Mesothelial cell of epicardium (in vitro differentiated cells): ENCODE results near the gene EVI5L. TPM values are rescaled to one million over a fixed set of nuclear protein-coding genes. Genes with fewer than 3 reads are reported as not detected.

Source experiments
- DNase-seq, 2 experiments: peaks; one replicate each; pipeline ENCODE4 v3.0.0; 2021; ENCODE audit warnings: low spot score in 2 of 2; ENCODE audit not compliant: unreplicated experiment in 2 of 2
- H3K27ac Mint-ChIP-seq: 2 replicates; pipeline ENCODE4 v1.8.0; 2021; ENCODE audit warnings: mixed read lengths
- H3K27me3 Mint-ChIP-seq: 2 replicates; pipeline ENCODE4 v1.8.0; 2021; ENCODE audit warnings: low read depth, mixed read lengths
- H3K36me3 Mint-ChIP-seq: 2 replicates; pipeline ENCODE4 v1.8.0; 2021; ENCODE audit warnings: mixed read lengths
- H3K4me1 Mint-ChIP-seq: 2 replicates; pipeline ENCODE4 v1.8.0; 2021; ENCODE audit warnings: mixed read lengths
- H3K4me3 Mint-ChIP-seq: 2 replicates; pipeline ENCODE4 v1.8.0; 2021; ENCODE audit warnings: mild to moderate bottlenecking, moderate library complexity, mixed read lengths
- H3K9me3 Mint-ChIP-seq: 2 replicates; pipeline ENCODE4 v1.8.0; 2021; ENCODE audit warnings: mixed read lengths
- total RNA-seq: library from RNA; stranded (reverse); gene quantifications from 3 replicates; pipeline ENCODE4 v1.2.1, GENCODE V29; 2021
- TF ChIP-seq, protein P1 (sequence below): fragments of 200-600 bp; sonication (generic); IDR thresholded peaks from one replicate; pipeline ENCODE4 v1.5.0; 2021; ENCODE audit warnings: antibody characterized with exemption; ENCODE audit not compliant: unreplicated experiment

Gene EVI5L
- total RNA-seq, 1 donor from 2014 or later = 21.7 TPM

DNA sequence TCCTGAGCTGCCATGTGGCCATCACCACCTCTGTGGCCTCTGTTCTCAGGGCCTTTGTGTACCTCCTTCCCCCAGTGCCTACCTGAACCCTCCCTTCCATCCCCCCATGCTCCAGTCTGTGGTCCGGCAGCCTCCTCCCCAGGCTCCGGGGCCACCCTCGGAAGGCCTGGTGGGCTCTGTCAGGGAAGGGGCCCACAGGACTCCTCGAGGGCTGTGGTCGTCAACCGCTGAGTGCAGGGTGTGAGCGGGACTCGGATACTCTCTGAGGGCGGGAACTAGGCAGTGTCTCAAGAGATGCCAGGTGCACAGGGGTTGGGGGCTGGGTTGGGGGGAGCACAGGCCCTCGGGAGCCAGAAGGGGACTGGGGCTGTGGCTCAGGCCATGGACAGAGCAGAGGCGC lies 77.5 kb downstream of the EVI5L start:
- Mint-ChIP-seq H3K27ac (no peak overlapping the region), H3K9me3 (no peaks in the 10 kb centered on the region), H3K4me3 (no peak overlapping the region), H3K36me3 (peaks cover 11% of the 10 kb centered on the region), H3K4me1 (peaks cover 16% of the 10 kb centered on the region), H3K27me3 (peaks cover 2% of the 10 kb centered on the region)
- no peak for DNase-seq
- TF ChIP-seq, protein P1, sequence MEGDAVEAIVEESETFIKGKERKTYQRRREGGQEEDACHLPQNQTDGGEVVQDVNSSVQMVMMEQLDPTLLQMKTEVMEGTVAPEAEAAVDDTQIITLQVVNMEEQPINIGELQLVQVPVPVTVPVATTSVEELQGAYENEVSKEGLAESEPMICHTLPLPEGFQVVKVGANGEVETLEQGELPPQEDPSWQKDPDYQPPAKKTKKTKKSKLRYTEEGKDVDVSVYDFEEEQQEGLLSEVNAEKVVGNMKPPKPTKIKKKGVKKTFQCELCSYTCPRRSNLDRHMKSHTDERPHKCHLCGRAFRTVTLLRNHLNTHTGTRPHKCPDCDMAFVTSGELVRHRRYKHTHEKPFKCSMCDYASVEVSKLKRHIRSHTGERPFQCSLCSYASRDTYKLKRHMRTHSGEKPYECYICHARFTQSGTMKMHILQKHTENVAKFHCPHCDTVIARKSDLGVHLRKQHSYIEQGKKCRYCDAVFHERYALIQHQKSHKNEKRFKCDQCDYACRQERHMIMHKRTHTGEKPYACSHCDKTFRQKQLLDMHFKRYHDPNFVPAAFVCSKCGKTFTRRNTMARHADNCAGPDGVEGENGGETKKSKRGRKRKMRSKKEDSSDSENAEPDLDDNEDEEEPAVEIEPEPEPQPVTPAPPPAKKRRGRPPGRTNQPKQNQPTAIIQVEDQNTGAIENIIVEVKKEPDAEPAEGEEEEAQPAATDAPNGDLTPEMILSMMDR = no peak

DNA sequence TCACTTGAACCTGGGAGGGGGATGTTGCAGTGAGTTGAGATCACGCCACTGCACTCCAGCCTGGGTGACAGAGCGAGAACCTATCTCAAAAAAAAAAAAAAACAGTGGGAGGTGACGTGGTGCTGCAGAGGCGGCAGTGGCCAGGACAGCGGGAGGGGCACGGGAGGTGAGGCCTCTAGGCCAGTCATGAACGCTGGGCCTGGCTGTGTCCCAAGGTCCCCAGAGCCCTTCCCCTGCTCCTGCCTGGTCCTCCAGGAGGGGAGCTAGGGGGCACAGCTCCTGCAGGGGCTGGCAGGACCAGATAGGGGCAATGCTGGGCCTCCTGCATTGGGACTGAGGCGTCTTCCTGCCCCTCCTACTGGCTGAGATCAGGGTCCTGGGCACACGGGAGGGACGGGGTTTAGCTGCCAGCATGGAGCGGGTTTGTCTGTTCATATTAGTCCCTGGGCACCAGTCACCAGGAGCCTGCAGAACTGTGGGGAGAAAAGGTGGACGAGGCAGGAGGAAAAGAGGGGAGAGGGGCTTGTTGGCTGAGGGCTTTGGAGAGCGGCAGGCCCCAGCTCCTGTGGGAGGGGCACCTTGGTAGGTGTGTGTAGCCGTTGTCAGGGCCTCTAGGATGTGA lies 78.2 kb downstream of the EVI5L start:
- H3K27ac Mint-ChIP-seq = no peak overlapping the region
- peaks cover 15% of the 10 kb centered on the region for H3K36me3 Mint-ChIP-seq
- H3K4me1 Mint-ChIP-seq = peaks cover 13% of the 10 kb centered on the region
- TF ChIP-seq, protein P1 = no peak
- H3K4me3 Mint-ChIP-seq = no peak overlapping the region
- no peaks in the 10 kb centered on the region for H3K9me3 Mint-ChIP-seq
- peaks cover 4% of the 10 kb centered on the region for H3K27me3 Mint-ChIP-seq
- DNase-seq = no peak

DNA sequence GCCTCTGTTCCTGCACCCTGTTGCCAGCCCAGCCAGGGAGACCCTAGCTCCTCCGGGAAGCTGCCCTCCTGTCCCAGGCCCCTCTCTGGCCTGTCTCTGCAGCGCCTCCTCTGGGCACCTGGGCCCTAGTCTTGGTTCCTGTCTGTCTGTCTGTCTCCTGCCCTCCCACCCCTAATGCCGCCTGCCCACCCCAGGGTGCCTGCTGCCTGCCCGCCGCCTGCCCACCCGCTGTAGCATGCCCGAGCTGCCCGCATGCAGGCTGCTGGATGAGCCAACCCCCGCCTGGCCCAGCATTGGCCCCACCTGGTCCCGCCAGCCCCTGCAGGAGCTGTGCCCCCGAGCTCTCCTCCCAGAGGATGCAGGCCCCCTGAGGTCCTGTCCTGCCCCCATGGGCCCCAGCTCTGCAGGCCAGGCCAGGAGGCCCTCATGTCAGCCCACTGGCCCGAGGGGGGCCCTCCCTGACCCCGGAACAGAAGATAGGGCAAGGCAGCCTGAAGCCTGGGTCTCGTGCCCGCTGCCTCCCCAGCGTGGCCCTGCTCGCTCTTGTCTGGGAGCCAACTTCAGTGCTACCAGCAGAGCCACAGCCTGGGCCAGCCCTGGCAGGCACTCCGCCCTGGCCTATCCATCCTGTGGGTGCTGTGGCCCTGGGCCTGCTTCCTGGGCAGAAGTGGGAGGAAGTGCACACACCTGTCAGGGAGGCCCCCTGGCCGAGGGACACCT lies 78.9 kb downstream of the EVI5L start:
- Mint-ChIP-seq H3K4me3 (no peak overlapping the region), H3K27me3 (peaks cover 6% of the 10 kb centered on the region), H3K9me3 (no peaks in the 10 kb centered on the region), H3K36me3 (peaks cover 16% of the 10 kb centered on the region), H3K4me1 (peaks cover 13% of the 10 kb centered on the region), H3K27ac (no peak overlapping the region)
- TF ChIP-seq, protein P1 = no peak
- no peak for DNase-seq

DNA sequence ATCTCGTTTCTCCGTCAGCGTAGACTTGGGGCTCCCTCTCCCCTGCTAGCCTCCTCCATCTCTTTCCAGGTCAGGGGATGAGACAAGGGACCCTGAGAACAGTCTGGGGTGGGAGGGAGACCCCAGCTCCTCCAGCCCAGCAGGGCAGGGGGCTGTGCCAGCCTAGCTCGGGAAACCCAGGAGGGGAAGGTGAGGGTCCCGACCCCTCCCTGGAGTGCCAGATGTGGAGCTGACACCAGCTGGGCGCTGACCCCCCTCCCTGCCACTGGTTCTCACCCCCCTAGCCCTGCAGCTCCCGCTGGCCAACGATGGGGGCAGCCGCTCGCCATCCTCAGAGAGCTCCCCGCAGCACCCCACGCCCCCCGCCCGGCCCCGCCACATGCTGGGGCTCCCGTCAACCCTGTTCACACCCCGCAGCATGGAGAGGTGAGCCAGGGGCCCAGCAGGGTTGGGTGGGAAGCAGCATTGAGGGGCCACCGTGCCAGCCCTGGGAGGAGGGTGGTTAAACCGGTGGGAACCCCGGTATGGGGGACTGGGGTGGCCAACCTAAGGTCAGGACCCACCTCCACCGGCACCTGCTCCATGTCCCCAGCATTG lies 79.6 kb downstream of the EVI5L start:
- TF ChIP-seq, protein P1 = no peak
- no peak overlapping the region for H3K4me3 Mint-ChIP-seq
- no peak overlapping the region for H3K27ac Mint-ChIP-seq
- peaks cover 16% of the 10 kb centered on the region for H3K36me3 Mint-ChIP-seq
- DNase-seq = no peak
- peaks cover 11% of the 10 kb centered on the region for H3K27me3 Mint-ChIP-seq
- H3K9me3 Mint-ChIP-seq = no peaks in the 10 kb centered on the region
- H3K4me1 Mint-ChIP-seq = peaks cover 11% of the 10 kb centered on the region

DNA sequence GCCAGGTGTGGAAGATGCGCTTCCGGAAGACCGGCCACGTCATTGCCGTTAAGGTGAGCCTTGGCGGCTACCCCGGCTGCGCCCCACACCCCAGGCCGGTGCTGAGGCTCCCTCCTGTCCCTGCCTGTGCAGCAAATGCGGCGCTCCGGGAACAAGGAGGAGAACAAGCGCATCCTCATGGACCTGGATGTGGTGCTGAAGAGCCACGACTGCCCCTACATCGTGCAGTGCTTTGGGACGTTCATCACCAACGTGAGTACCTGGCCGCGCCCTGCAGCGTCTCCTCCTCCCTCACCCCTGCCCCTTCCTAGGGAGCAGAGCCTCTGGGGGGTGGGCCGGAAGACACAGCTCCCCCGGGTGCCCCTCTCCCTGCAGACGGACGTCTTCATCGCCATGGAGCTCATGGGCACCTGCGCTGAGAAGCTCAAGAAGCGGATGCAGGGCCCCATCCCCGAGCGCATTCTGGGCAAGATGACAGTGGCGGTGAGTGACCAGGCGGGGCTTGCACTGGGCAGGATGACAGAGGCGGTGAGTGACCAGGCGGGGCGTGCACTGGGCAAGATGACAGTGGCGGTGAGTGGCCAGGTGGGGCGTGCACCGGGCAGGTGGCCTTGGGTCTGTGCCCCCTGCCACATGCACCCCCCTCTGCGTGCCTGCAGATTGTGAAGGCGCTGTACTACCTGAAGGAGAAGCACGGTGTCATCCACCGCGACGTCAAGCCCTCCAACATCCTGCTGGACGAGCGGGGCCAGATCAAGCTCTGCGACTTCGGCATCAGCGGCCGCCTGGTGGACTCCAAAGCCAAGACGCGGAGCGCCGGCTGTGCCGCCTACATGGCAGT lies 80.5 kb downstream of the EVI5L start:
- no peaks in the 10 kb centered on the region for H3K9me3 Mint-ChIP-seq
- peaks cover 16% of the 10 kb centered on the region for H3K36me3 Mint-ChIP-seq
- H3K4me3 Mint-ChIP-seq = no peak overlapping the region
- no peak for DNase-seq
- H3K4me1 Mint-ChIP-seq = peaks cover 4% of the 10 kb centered on the region
- TF ChIP-seq, protein P1 = no peak
- H3K27ac Mint-ChIP-seq = no peak overlapping the region
- peaks cover 20% of the 10 kb centered on the region for H3K27me3 Mint-ChIP-seq
